SIG-M5 treated with dmso at 0.1 percent for 504 hours (cell line): Measurements from ENCODE around the gene FADD.
A peak's percentile ranks its signal among the peaks of the same experiment; 100 is the strongest.
"Not testable (repeated sequence)": the region's sequence is repeated elsewhere in the genome, so short reads cannot be mapped to it uniquely, and the experiment has no call there.

Experiments used
- DNase-seq: peaks from one replicate; lab custom pipeline; 2025; ENCODE audit not compliant: unreplicated experiment; lab: John Stamatoyannopoulos, UW

The FADD gene

GRCh38 chr11:70180906-70181305, 22.2 kb upstream of the FADD start:
- no peak for DNase-seq

DNA sequence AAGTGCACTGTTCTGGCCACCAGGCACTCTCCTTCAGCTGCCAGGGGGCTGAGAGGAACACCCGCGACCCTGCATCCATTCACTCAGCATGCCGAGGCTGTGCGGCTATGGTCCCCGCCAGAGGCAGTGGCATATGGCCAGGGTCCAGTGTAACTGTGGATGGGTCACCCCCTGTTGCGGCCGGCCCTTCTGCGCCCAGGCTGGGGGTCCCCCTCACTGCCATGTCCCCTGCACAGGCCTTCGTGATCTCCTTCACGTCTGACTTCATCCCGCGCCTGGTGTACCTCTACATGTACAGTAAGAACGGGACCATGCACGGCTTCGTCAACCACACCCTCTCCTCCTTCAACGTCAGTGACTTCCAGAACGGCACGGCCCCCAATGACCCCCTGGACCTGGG, 20.8 kb upstream of the FADD start:
- no peak for DNase-seq

DNA sequence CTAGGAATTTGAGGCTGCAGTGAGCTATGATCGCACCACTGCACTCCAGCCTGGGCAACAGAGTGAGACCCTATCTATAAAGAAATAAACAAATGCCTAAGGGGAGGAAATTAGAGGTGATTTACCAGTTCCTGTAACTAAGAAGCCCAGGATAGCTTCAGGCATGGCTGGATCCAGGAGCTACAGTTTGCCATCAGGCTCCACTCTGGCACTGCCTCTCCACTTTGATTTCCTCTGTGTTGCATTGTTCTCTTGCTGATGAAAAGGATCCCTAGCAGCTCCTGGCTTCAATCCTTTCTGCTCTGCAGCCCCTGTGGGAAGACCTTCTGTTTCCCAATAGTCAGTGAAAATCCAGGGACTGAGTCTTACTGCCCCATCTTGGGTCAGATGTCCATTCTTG, 20.1 kb upstream of the FADD start:
- DNase-seq: no peak

- peak; percentile 29 for DNase-seq
Observed at GRCh38 chr11:70183483-70184176, 19.5 kb upstream of the FADD start.

GRCh38 chr11:70184396-70184795, 18.7 kb upstream of the FADD start:
- no peak for DNase-seq

- no peak for DNase-seq
Observed at GRCh38 chr11:70185348-70186055, 17.6 kb upstream of the FADD start.

DNA sequence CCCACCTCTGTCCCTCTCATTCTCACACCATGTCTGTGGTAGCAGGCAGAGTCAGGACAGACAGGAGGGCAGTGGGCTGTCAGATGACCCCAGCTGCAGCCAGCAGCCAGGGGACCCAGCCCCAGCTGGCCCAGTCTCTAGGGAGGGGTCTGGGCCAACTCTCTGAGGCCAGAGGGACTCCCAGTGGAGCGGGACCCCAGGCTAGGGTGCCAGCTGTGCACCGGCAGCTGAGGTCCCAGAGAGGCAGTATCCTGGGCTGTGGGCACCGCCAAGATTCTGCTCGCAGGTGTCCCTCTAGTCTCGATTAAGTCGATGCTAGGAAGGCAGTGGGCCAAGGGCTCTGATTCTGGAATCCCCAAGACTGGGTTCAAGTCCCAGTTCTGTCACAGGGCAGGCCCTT, 16.7 kb upstream of the FADD start:
- DNase-seq: no peak

DNA sequence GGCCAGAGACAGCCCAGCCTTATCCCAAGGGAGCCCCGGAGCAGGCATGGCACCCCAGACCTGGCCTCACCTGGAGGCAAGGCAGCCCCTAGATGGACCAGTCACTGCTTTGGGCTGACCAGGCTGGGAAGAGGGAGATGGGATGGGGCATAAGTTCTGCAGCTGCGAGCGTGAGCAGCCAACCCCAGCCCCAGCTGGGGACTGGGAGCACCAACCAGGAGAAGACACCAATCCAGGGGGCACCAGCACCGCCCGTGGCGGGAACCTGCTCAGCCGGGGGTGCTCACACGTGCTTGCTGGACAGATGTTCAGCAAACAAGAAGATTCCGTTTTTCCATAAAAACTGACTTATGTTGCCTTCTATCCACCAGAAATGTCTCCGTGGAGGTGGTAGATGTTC, 16.2 kb upstream of the FADD start:
- no peak for DNase-seq

- no peak for DNase-seq
Observed at GRCh38 chr11:70187771-70188170, 15.3 kb upstream of the FADD start.

DNA sequence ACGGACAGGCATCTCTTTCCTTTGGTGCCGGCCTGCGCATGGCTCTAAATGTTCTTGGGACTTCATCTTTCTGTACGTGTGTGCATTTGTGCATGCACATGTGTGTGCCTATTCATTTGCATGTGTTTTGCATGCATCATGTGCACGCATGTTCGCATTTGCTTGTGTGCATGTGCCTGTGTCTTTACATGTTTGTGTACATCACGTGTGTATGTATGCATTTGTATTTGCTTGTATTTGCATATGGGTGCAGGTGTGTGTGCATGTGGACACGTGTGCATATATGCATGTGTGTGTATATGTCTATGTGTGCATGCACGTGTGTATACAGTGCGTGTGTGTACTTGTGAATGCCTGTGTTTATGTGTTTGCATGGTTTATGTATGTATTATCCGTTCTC, 13.5 kb upstream of the FADD start:
- DNase-seq: no peak

DNA sequence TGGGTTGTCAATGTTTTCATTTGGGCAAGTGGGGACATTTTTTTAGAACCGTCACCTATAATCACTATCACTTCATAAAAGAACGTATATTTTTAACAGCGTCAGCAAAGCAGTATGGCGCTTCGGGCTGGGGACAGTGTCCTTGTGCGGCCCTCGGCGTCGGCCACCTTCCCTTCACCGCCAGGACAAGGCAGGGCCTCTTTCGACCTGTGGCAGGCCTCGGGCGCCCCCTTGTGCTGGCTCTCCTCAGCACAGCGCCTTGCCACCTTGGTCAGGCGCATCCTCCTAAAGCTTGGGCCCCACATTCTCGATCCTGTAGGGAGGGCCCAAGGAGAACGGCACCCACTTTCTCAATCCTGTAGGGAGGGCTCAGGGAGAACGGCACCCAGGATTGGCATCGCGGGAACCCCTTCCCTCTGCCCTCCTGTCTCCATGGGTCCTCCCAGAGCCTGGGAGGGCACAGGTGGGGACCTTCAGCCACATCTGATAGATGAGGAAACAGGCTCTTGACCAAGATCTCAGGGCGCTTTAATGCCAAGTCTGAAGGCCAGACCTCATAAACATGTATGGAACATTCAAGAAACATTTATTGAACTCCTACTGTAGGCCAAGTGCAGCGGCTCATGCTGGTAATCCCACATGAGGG, 11.5 kb upstream of the FADD start:
- DNase-seq: peak; percentile 6

DNA sequence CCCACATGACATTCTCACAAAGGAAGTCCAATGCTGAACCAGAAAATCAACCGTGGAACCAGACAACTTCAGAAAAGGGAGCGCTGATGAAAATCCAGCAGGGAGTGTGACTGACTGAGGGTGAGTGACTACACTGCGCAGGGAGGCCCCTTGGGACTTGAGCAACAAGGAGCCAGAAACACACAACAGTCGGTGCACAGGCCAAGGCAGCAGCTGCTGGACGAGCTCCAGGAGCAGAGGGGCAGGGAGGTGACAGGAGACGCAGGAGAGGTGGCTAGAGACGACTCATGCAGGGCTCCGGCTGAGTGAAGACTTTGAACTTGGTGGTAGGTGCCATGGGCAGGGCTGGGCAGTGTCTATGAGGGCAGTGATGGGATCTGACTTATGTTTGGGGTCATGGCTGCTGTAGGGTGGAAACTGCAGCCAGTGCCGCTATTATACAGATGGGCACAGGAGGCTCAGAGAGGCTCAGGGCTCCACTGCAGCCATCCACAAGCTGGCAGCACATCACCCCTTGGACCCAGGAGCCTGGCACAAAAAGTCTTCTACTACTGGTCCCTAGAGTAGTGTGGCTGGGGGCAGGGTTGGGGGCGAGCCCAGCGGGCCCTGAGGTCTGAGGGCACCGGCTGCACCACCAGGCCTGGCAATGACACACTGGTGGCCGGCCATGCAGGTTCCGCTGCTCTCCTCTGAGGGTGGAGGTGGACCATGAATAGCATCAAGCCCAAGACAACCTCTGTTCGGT, 10.3 kb upstream of the FADD start:
- DNase-seq: no peak

GRCh38 chr11:70193411-70194292, 9.4 kb upstream of the FADD start:
- no peak for DNase-seq

- no peak for DNase-seq
Observed at GRCh38 chr11:70194792-70195791, 8.0 kb upstream of the FADD start.

- no peak for DNase-seq
Observed at GRCh38 chr11:70200212-70200844, 2.8 kb upstream of the FADD start.

DNA sequence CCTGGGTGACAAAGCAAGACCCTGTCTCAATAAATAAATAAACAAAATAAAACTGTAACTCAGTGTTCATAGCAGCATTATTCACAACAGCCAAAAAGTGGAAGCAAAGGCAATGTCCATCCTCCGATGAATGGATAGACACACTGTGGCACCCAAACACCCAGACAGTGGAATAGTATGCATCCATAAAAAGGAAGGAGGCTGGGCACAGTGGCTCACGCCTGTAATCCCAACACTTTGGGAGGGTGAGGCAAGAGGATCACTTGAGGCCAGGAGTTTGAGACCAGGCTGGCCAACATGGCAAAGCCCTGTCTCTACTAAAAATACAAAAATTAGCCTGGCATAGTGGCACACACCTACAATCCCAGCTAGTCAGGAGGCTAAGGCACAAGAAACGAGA, 2.0 kb upstream of the FADD start:
- not testable (repeated sequence) for DNase-seq

DNA sequence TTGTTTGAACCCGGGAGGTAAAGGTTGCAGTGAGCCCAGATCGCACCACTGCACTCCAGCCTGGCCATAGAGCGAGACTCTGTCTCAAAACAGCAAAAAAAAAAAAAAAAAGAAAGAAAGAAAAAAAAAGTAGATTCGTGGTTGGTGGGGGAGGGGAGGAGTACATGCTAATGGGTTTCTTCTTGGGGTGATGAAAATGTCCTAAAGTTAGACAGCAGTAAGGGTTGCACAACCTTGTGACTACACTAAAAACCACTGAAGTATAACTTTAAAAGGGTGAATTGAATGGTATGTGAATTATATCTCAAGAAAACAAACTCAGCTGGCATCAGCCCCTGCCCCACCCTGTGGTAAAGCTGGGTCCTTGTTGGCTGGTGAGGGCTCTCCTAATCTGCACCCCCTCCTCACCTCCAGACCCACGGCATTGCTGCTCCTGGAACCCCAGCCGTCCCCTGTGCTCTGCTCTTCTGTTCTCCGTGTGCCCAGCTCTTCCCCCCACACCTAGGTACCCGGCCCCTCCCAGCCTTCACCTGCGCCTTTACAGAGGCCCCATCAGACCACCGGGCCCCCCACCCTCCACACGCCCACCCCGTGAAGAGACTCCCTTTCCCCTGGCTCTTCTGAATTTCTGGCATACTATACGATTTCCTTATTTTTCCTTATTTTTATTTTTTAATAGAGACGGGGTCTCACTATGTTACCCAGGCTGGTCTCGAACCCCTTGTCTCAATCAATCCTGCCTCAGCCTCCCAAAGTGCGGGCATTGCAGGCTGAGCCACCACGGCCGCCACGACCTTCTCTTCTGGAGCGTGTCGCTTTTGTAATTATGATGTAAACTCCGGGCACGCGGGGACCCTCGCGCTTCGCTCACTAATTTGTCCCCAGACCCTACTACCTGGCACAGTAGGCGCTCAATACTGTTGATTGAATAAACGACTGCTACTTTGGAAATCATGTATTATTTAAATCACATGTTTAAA, 924 bp upstream of the FADD start:
- DNase-seq: peak; percentile 81
